ENCODE data around the gene CELF1. TPM values are rescaled to one million over a fixed set of nuclear protein-coding genes. Genes with fewer than 3 reads are reported as not detected.

The CELF1 gene
- polyA plus RNA-seq, 1 of the 3 experiments (the other 2 are of a cell fraction): 47.5 TPM

DNA sequence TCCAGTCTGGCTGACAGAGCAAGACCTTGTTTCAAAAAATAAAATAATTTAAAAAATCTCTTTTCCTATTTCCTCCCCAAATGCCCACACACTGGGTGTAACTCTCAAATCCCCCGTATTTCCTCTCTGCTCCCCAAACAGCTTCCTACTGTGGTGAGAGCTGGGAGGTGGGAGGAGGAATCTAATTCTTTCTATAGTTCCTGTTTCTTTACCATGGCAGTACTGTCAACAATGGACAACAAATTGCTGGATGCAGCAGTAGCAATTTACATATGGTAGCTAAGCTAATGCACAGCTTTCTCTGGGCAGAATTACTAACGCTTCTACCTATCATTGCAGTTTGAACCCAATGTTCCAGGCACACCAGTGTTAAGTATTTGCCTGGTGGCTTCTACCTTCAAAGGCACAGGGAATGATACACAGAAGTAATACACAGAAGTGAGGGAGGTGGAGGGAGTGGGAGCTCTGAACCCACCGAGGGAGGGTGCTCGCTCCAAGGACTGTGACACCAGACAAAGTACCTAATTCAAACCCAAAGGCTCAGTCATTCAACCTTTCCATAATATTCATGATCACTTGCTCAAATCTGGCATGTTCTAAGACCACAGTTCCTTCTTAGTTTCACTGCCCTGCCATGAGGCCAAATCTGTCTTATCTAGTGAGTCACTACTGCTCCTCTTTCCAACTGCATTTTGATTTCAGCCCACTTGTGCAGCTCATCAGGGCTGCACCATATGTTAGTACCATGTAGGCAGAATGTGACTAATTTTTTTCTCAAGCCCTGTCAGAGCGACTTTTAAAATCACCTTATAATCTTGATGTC is 37.9 kb downstream of the CELF1 start (continued):
- TF ChIP-seq, protein P1, sequence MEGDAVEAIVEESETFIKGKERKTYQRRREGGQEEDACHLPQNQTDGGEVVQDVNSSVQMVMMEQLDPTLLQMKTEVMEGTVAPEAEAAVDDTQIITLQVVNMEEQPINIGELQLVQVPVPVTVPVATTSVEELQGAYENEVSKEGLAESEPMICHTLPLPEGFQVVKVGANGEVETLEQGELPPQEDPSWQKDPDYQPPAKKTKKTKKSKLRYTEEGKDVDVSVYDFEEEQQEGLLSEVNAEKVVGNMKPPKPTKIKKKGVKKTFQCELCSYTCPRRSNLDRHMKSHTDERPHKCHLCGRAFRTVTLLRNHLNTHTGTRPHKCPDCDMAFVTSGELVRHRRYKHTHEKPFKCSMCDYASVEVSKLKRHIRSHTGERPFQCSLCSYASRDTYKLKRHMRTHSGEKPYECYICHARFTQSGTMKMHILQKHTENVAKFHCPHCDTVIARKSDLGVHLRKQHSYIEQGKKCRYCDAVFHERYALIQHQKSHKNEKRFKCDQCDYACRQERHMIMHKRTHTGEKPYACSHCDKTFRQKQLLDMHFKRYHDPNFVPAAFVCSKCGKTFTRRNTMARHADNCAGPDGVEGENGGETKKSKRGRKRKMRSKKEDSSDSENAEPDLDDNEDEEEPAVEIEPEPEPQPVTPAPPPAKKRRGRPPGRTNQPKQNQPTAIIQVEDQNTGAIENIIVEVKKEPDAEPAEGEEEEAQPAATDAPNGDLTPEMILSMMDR (IDR thresholded peaks at IDR 0.05): no peak
- TF ChIP-seq RAD21 (IDR thresholded peaks at IDR 0.05; ENCODE audit: low read length) (no peak), MEF2A (IDR thresholded peaks at IDR 0.05; ENCODE audit: borderline replicate concordance, low read depth) (no peak), RFX5 (IDR thresholded peaks at IDR 0.05; ENCODE audit: low read length) (no peak), TEAD4 (IDR thresholded peaks at IDR 0.05; ENCODE audit: borderline replicate concordance, insufficient read depth) (no peak)
- TF ChIP-seq, protein P2, sequence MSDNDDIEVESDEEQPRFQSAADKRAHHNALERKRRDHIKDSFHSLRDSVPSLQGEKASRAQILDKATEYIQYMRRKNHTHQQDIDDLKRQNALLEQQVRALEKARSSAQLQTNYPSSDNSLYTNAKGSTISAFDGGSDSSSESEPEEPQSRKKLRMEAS (IDR thresholded peaks at IDR 0.05; ENCODE audit: low read depth): peak; percentile 65; the same call in 1 of the 2 replicates
- TF ChIP-seq, protein P3, sequence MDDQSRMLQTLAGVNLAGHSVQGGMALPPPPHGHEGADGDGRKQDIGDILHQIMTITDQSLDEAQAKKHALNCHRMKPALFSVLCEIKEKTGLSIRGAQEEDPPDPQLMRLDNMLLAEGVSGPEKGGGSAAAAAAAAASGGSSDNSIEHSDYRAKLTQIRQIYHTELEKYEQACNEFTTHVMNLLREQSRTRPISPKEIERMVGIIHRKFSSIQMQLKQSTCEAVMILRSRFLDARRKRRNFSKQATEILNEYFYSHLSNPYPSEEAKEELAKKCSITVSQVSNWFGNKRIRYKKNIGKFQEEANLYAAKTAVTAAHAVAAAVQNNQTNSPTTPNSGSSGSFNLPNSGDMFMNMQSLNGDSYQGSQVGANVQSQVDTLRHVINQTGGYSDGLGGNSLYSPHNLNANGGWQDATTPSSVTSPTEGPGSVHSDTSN (IDR thresholded peaks at IDR 0.05): 0 out of 2 replicates have a peak, but pooled peaks have one; percentile 17

DNA sequence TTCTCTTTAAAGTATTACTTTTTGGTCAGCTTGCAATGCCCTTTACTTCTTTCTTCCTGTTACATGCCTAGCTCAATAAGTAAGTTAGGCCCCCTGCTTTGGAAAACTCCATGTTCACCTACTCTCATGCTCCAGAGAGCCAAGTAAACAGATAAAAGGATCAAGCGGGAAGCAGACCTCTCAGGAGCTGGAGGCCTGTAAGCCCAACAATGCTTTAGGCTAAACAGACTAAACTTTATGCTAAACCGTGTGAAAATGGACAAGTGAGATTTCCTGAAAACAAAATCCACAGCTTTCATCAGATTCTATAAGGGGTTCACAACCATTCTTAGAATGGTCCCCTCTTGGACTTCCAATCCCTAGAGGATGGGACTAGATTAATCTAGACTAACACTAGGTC is 40.2 kb downstream of the CELF1 start:
- 82% methylated on average over 2 of the region's 2 CpGs for WGBS (ENCODE audit: low lambda C conversion rate)
- Histone ChIP-seq H3K4me1 (ENCODE audit: control insufficient read depth in 1 of 2, insufficient read depth in 2 of 2, low read depth in 1 of 2, low read length in 1 of 2) (peaks cover 2 to 49% of the 10 kb centered on the region in 2 experiments), H3K27me3 (ENCODE audit: insufficient read depth) (no peaks in the 10 kb centered on the region), H3K27ac (ENCODE audit: low read depth in 2 of 2, low read length in 1 of 2) (peak overlapping the region; percentile 31 to 56; a peak in 3 of 4 replicates), H3K4me3 (ENCODE audit: low read depth in 2 of 2, low read length in 1 of 2) (no peak overlapping the region), H4K20me1 (ENCODE audit: insufficient read depth) (peaks cover 88% of the 10 kb centered on the region), H3K79me2 (ENCODE audit: insufficient read depth) (peaks cover 100% of the 10 kb centered on the region), H3K9ac (no peak overlapping the region), H2AFZ (ENCODE audit: low read depth) (no peak overlapping the region), H3K9me3 (no peaks in the 10 kb centered on the region), H3K4me2 (no peak overlapping the region), H3F3A (replicated peaks; ENCODE audit: insufficient read depth) (peaks cover 29% of the 10 kb centered on the region), H3K36me3 (replicated peaks in 1 of 2; ENCODE audit: control insufficient read depth in 1 of 2, insufficient read depth in 2 of 2, low read length in 1 of 2) (peaks cover 0 to 2% of the 10 kb centered on the region in 2 experiments), H3K9me2 (no peaks in the 10 kb centered on the region)
- no peak for TF ChIP-seq POLR2AphosphoS5 (IDR thresholded peaks at IDR 0.05; ENCODE audit: low read depth, low read length)
- TF ChIP-seq ELF1 (IDR thresholded peaks at IDR 0.05): no peak
- no peak for TF ChIP-seq TAF1 (IDR thresholded peaks at IDR 0.05; ENCODE audit: borderline replicate concordance, low read depth, low read length)
- no peak for TF ChIP-seq NRF1 (IDR thresholded peaks at IDR 0.05; ENCODE audit: low read depth, low read length)
- no peak for TF ChIP-seq JUND (IDR thresholded peaks at IDR 0.05)
- TF ChIP-seq, protein P4, sequence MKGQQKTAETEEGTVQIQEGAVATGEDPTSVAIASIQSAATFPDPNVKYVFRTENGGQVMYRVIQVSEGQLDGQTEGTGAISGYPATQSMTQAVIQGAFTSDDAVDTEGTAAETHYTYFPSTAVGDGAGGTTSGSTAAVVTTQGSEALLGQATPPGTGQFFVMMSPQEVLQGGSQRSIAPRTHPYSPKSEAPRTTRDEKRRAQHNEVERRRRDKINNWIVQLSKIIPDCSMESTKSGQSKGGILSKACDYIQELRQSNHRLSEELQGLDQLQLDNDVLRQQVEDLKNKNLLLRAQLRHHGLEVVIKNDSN (IDR thresholded peaks at IDR 0.05; ENCODE audit: borderline replicate concordance, low read depth): no peak
- no peak for TF ChIP-seq TEAD4 (IDR thresholded peaks at IDR 0.05; ENCODE audit: borderline replicate concordance, insufficient read depth)
- no peak for TF ChIP-seq RXRA (IDR thresholded peaks at IDR 0.05; ENCODE audit: borderline replicate concordance, low read depth)
- TF ChIP-seq FOSL2 (IDR thresholded peaks at IDR 0.05; ENCODE audit: borderline replicate concordance, low read depth): no peak
- TF ChIP-seq FOXM1 (IDR thresholded peaks at IDR 0.05; ENCODE audit: low read depth): no peak
- no peak for TF ChIP-seq SMC3 (IDR thresholded peaks at IDR 0.05; ENCODE audit: low read depth, low read length)
- ChIA-PET CTCF (interaction anchor here (0.6 kb wide), 1 partner anchor 9 kb away, joined by 3 read pairs; no protein-coding TSS in a partner anchor), POLR2A (interaction anchor here (1.2 to 1.6 kb wide), 2 partner anchors 14 to 25 kb away, joined by 3 read pairs; no protein-coding TSS in a partner anchor)
- DNase-seq: no peak
